Activated naive CD4-positive, alpha-beta T cell treated with anti-CD3 and anti-CD28 coated beads, Interleukin-2, amount 50 U/mL, for 72 hours (primary cell): ENCODE measurements around the gene ZNF770. TPM values are rescaled to one million over a fixed set of nuclear protein-coding genes. Genes with fewer than 3 reads are reported as not detected.
"Not testable (repeated sequence)": the region's sequence is repeated elsewhere in the genome, so short reads cannot be mapped to it uniquely, and the experiment has no call there.

ENCODE experiments used
- ATAC-seq, 2 donors: fragments of 150-1000 bp; cut with Tn5 transposase; 2 replicates each; pipeline ENCODE4 v1.10.0; 2021; ENCODE audit warnings: mild to moderate bottlenecking in 2 of 2, moderate library complexity in 2 of 2
- DNase-seq, 2 donors: peaks; one replicate each; pipeline ENCODE4 v3.0.0; 2021 to 2022; ENCODE audit warnings: low spot score in 2 of 2
- H3K27ac Mint-ChIP-seq, 2 donors: one replicate each; pipeline ENCODE4 v1.8.0; 2022; ENCODE audit warnings: mild to moderate bottlenecking in 2 of 2, mixed read lengths in 2 of 2
- H3K36me3 Mint-ChIP-seq, 2 donors: one replicate each; pipeline ENCODE4 v1.8.0; 2022; ENCODE audit warnings: mixed read lengths in 2 of 2
- H3K9me3 Mint-ChIP-seq, 2 donors: one replicate each; pipeline ENCODE4 v1.8.0; 2022; ENCODE audit warnings: mixed read lengths in 2 of 2
- total RNA-seq, 2 donors: library from RNA; stranded (reverse); gene quantifications; one replicate each; pipeline ENCODE4 v1.2.3, GENCODE V29; 2022

The ZNF770 gene
- total RNA-seq, 2 donors from 2014 or later: 25.2 to 53.0 TPM

GRCh38 chr15:34941831-34942230 is 46.3 kb downstream of the ZNF770 start:
- ATAC-seq: no peak

GRCh38 chr15:34941185-34941698 is 46.8 kb downstream of the ZNF770 start:
- ATAC-seq (no peak), DNase-seq (no peak)
- Mint-ChIP-seq H3K27ac (no peak overlapping the region), H3K36me3 (no peaks in the 10 kb centered on the region), H3K9me3 (no peaks in the 10 kb centered on the region)

More at GRCh38 chr15:34941831-34942230, 46.3 kb downstream of the ZNF770 start:
- no peak for DNase-seq
- no peaks in the 10 kb centered on the region for H3K9me3 Mint-ChIP-seq
- no peaks in the 10 kb centered on the region for H3K36me3 Mint-ChIP-seq
- no peak overlapping the region for H3K27ac Mint-ChIP-seq

GRCh38 chr15:34933432-34933975 is 54.6 kb downstream of the ZNF770 start:
- DNase-seq (no peak), ATAC-seq (no peak)
- Mint-ChIP-seq H3K36me3 (peaks cover 20 to 21% of the 10 kb centered on the region in 2 donors), H3K27ac (no peak overlapping the region), H3K9me3 (peaks cover 0 to 5% of the 10 kb centered on the region in 2 donors)

GRCh38 chr15:34928349-34928748 is 59.7 kb downstream of the ZNF770 start:
- DNase-seq, ATAC-seq, H3K27ac Mint-ChIP-seq, H3K9me3 Mint-ChIP-seq: not testable (repeated sequence)
- peaks cover 21 to 24% of the 10 kb centered on the region in 2 donors for H3K36me3 Mint-ChIP-seq

Other genes starting within 250 kb of the ZNF770 start
- gene GJD2, start 233.3 kb downstream of the ZNF770 start, total RNA-seq: not detected
- not detected for gene ACTC1, start 192.7 kb downstream of the ZNF770 start, total RNA-seq
- 10 to 100 TPM; 35.7 to 40.9 TPM for gene AQR, start 18.5 kb downstream of the ZNF770 start, total RNA-seq
- gene NANOGP8, start 97.0 kb upstream of the ZNF770 start, total RNA-seq: not detected